K562 (cell line): Measurements from ENCODE around the gene TMEM164. TPM values are rescaled to one million over a fixed set of nuclear protein-coding genes. Genes with fewer than 3 reads are reported as not detected.

Experiments
- ATAC-seq: fragments of 200-7000 bp; cut with Tn5 transposase; 3 replicates; pipeline ENCODE4 v1.9.1; 2020; ENCODE audit warnings: moderate library complexity
- BruUV-seq: library from RNA; stranded (reverse); fragments of 400-500 nt; replicated peaks from 2 replicates; lab custom pipeline; 2021; lab: Mats Ljungman, UMichigan
- CTCF ChIA-PET: fragments of 300-600 bp; formaldehyde crosslinking; extraction: SDS; loops from one replicate; lab custom pipeline; 2021; ENCODE audit warnings: low intra/inter-chr PET ratio; lab: Yijun Ruan, JAX
- POLR2A ChIA-PET: fragments of 300-600, 350-650 bp; sonication (Branson Sonifier 250); formaldehyde crosslinking; extraction: SDS; loops from one replicate; lab custom pipeline; 2021; ENCODE audit warnings: antibody characterized with exemption, inconsistent platforms; lab: Yijun Ruan, JAX
- DNase-seq, 4 experiments: peaks; one replicate each; pipeline versions ENCODE4 v3.0.0 to v3.0.0-alpha.2; 2011 to 2018; ENCODE audit warnings: low spot score in 3 of 4, mixed read lengths in 3 of 4; ENCODE audit errors: extremely low read depth in 1 of 4
- FAIRE-seq: peaks from 2 replicates; lab custom pipeline; 2011; peaks lifted over from hg19 to GRCh38; lab: Jason Lieb, UNC
- H2AFZ ChIP-seq: 2 replicates; pipeline ENCODE4 v1.6.0; 2011; ENCODE audit warnings: low read depth, low read length, control low read depth, inconsistent platforms
- H3K27ac ChIP-seq: fragments of 200-600 bp; 3 replicates; pipeline ENCODE4 v1.8.0; 2011; ENCODE audit warnings: low read depth, mild to moderate bottlenecking, control low read depth, inconsistent platforms, low read length, moderate library complexity, mixed read lengths; ENCODE audit errors: extremely low read depth
- H3K27me3 ChIP-seq, 2 experiments: fragments of 300-600 bp in 1 of 2; 2 replicates in 1 of 2; 3 replicates in 1 of 2; pipeline versions ENCODE4 v1.6.0 to v1.8.0; 2011; ENCODE audit warnings: inconsistent platforms in 2 of 2, low read length in 2 of 2, mild to moderate bottlenecking in 1 of 2, mixed read lengths in 1 of 2, moderate library complexity in 1 of 2; ENCODE audit not compliant: control insufficient read depth in 2 of 2, insufficient read depth in 2 of 2
- H3K36me3 ChIP-seq: fragments of 300-600 bp; 3 replicates; pipeline ENCODE4 v1.8.0; 2011; ENCODE audit warnings: mild to moderate bottlenecking, low read length, inconsistent platforms; ENCODE audit not compliant: control insufficient read depth, insufficient read depth
- H3K4me1 ChIP-seq, 2 experiments: fragments of 200-600 bp in 1 of 2; replicated peaks in 1 of 2; 2 replicates in 1 of 2; 3 replicates in 1 of 2; pipeline versions ENCODE4 v1.5.1 to v1.8.0; 2011; ENCODE audit warnings: inconsistent platforms in 2 of 2, low read length in 2 of 2, mild to moderate bottlenecking in 1 of 2, mixed read lengths in 1 of 2, moderate library complexity in 1 of 2; ENCODE audit not compliant: control insufficient read depth in 2 of 2, insufficient read depth in 2 of 2
- H3K4me2 ChIP-seq: 2 replicates; pipeline ENCODE4 v1.6.1; 2011; ENCODE audit warnings: low read length, control low read depth, inconsistent platforms, mixed read lengths; ENCODE audit not compliant: insufficient read depth
- H3K4me3 ChIP-seq: fragments of 200-600 bp; sonication (generic), shearing (Covaris generic); 2 replicates; pipeline ENCODE4 v1.5.1; 2016; ENCODE audit warnings: control low read depth, inconsistent platforms
- H3K79me2 ChIP-seq: fragments of 200-600 bp; 3 replicates; pipeline ENCODE4 v1.8.0; 2011; ENCODE audit warnings: low read length, inconsistent platforms; ENCODE audit not compliant: control insufficient read depth, insufficient read depth
- H3K9ac ChIP-seq, 2 experiments: 2 replicates each; pipeline versions ENCODE4 v1.6.0 to v1.6.1; 2011; ENCODE audit warnings: low read depth in 2 of 2, low read length in 2 of 2, control low read depth in 1 of 2, inconsistent platforms in 1 of 2, mild to moderate bottlenecking in 1 of 2, mixed read lengths in 1 of 2; ENCODE audit not compliant: insufficient read depth in 1 of 2
- H3K9me1 ChIP-seq: one replicate; pipeline ENCODE4 v1.6.0; 2011; ENCODE audit warnings: inconsistent platforms, mild to moderate bottlenecking, low read length, moderate library complexity; ENCODE audit not compliant: control insufficient read depth, insufficient read depth
- H3K9me3 ChIP-seq: replicated peaks from 2 replicates; pipeline ENCODE4 v1.5.1; 2011; ENCODE audit warnings: low read depth, low read length, inconsistent platforms; ENCODE audit not compliant: control insufficient read depth, insufficient read depth
- H4K20me1 ChIP-seq: replicated peaks from 2 replicates; pipeline ENCODE4 v1.6.1; 2011; ENCODE audit warnings: low read length, inconsistent platforms, mixed read lengths; ENCODE audit not compliant: control insufficient read depth, insufficient read depth
- DACH1 ChIP-seq: fragments of 450-650 bp; IDR thresholded peaks from 2 replicates; pipeline ENCODE4 v1.6.1; 2018; ENCODE audit not compliant: partially characterized antibody
- SRSF9 ChIP-seq: fragments of 200-400 bp; formaldehyde crosslinking; IDR thresholded peaks from 2 replicates; pipeline ENCODE4 v1.6.1; 2017; ENCODE audit warnings: low read depth, low read length, borderline replicate concordance
- TCF7L2 ChIP-seq: fragments of 150-350 bp; IDR thresholded peaks from 2 replicates; pipeline ENCODE4 v1.6.1; 2016; ENCODE audit warnings: low read depth, mild to moderate bottlenecking, low read length, moderate library complexity
- TOE1 ChIP-seq, 2 experiments: fragments of 450-650 bp in 1 of 2; sonication (generic) in 1 of 2; formaldehyde crosslinking in 1 of 2; IDR thresholded peaks; 2 replicates each; pipeline versions ENCODE4 v1.7.1 to v1.8.0; 2016 to 2022; ENCODE audit warnings: borderline replicate concordance in 2 of 2, mild to moderate bottlenecking in 2 of 2, antibody characterized with exemption in 1 of 2, inconsistent platforms in 1 of 2, low read depth in 1 of 2, missing genetic modification reagents in 1 of 2, moderate library complexity in 1 of 2
- WGBS: fragments of 100-300 bp; shearing (Covaris generic); methylation state at CpG from one replicate; pipeline ENCODE4 v1.1.6; 2016; ENCODE audit warnings: low coverage, mixed read lengths; ENCODE audit not compliant: insufficient coverage; ENCODE audit errors: missing lambda C conversion rate; 5-methylcytosine and 5-hydroxymethylcytosine counted together
- in situ Hi-C: fragments of 300-500 bp; cut with MboI; formaldehyde crosslinking; loops from 4 replicates; pipeline ENCODE4 v1.15.0; 2018; ENCODE audit warnings: inconsistent platforms, mixed read lengths
- intact Hi-C: fragments of 100-400 bp; cut with micrococcal nuclease; formaldehyde crosslinking; loops from 2 replicates; pipeline ENCODE4 v1.14.2; 2022
- polyA plus RNA-seq, 8 experiments: library from polyadenylated mRNA; depleted of rRNA in 4 of 8; stranded (reverse) in 5 of 8; unstranded in 3 of 8; fragments of >200 nt; fragmentation: Nextera tagmentation in 2 of 8; fragmentation: Illumina TruSeq in 1 of 8; extraction: Ambion mirVana in 2 of 8; extraction: Trizol in 1 of 8; gene quantifications; 2 replicates each; pipeline versions ENCODE4 v1.2.1 to v1.2.3, GENCODE V29; 2011 to 2014; ENCODE audit warnings: inconsistent platforms in 1 of 8, missing spikeins in 1 of 8
- total RNA-seq, 7 experiments: library from RNA; depleted of rRNA in 6 of 7; stranded (reverse); fragments of >200 nt in 6 of 7; fragmentation: Illumina TruSeq in 2 of 7; extraction: Trizol in 2 of 7; gene quantifications; 2 replicates each; pipeline versions ENCODE4 v1.2.1 to v1.2.3, GENCODE V29; 2011 to 2021; ENCODE audit warnings: low replicate concordance in 1 of 7

Gene TMEM164
- total and polyA plus RNA-seq, 9 of the 15 experiments (the other 6 are each of a cell fraction or from before 2014, with no cell fraction given) = 2.4 to 57.3 (median 23.1) TPM

DNA sequence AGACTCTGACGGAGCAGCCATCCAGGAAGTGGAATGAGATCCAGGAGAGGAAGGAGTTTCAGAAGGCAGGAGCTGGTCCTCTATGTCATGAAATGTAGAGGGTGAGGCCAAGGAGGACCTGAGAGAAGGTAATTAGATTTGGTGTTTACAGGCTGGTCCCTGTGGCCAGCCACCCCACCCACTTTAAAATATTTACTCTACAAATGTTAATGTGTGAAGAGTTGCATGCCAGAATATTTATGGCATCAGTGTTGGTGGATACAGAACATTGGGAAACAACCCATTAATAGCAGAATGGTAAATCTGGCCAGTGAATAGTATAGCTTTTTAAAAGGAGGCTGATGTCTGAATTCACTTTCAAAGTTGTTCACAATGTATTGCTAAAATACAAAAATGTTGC, 17.6 kb downstream of the TMEM164 start:
- intact Hi-C loops = no loop called here
- no peak for ATAC-seq
- ChIA-PET CTCF (no interaction called here), POLR2A (no interaction called here)
- no peaks in the 10 kb centered on the region for H3K27me3 ChIP-seq
- H3K9ac ChIP-seq = no peak overlapping the region
- H4K20me1 ChIP-seq = no peaks in the 10 kb centered on the region
- no peak for DNase-seq
- H3K79me2 ChIP-seq = peaks cover 26% of the 10 kb centered on the region
- FAIRE-seq = no peak
- no peak overlapping the region for H3K27ac ChIP-seq
- H3K9me1 ChIP-seq = no peaks in the 10 kb centered on the region
- no peak overlapping the region for H3K4me2 ChIP-seq
- no peak overlapping the region for H2AFZ ChIP-seq
- H3K4me1 ChIP-seq = no peaks in the 10 kb centered on the region
- no peak for TF ChIP-seq DACH1
- TF ChIP-seq SRSF9 = no peak
- TF ChIP-seq TCF7L2 = no peak
- no peak for TF ChIP-seq TOE1 (IDR thresholded peaks at IDR 0.05; ENCODE audit: borderline replicate concordance)
- no peak for TF ChIP-seq TOE1 (CRISPR knock-in tag; IDR thresholded peaks at IDR 0.05; ENCODE audit: borderline replicate concordance, low read depth)
- TF ChIP-seq, all 486 proteins: peak for 0
- Histone ChIP-seq H3K4me3 (no peak overlapping the region), H3K9me3 (no peaks in the 10 kb centered on the region), H3K36me3 (peaks cover 86% of the 10 kb centered on the region)
- no TSS peak for BruUV-seq
- in situ Hi-C loops = no loop called here
- 100% methylated on average over 1 of the region's 1 CpG for WGBS
